PC-9 (cell line): ENCODE results near the gene HABP4. TPM values are rescaled to one million over a fixed set of nuclear protein-coding genes. Genes with fewer than 3 reads are reported as not detected.

Experiments used
- BruUV-seq: library from RNA; stranded (reverse); fragments of 400-500 nt; replicated peaks from 2 replicates; lab custom pipeline; 2021; lab: Mats Ljungman, UMichigan
- CTCF ChIA-PET: fragments of 300-600 bp; sonication (Branson Sonifier 250); formaldehyde crosslinking; loops from one replicate; lab custom pipeline; 2022; ENCODE audit warnings: antibody characterized with exemption; lab: Charles Lee
- POLR2A ChIA-PET: fragments of 300-600 bp; sonication (Branson Sonifier 250); formaldehyde crosslinking; loops from one replicate; lab custom pipeline; 2022; ENCODE audit warnings: antibody characterized with exemption; ENCODE audit not compliant: unreplicated experiment; lab: Charles Lee
- DNase-seq, 2 experiments: peaks; one replicate each; pipeline versions ENCODE4 v3.0.0 to v3.0.0-alpha.2; 2015 to 2022; ENCODE audit warnings: mixed read lengths in 1 of 2
- H2AFZ ChIP-seq: fragments of 200-600 bp; sonication (generic); 2 replicates; pipeline ENCODE4 v1.8.1; 2017; ENCODE audit warnings: antibody characterized with exemption
- H3F3A ChIP-seq: fragments of 200-600 bp; sonication (generic); 2 replicates; pipeline ENCODE4 v1.8.1; 2017; ENCODE audit warnings: antibody characterized with exemption, mild to moderate bottlenecking, low read depth; ENCODE audit not compliant: insufficient read depth
- H3K27ac ChIP-seq: fragments of 200-600 bp; sonication (generic); 2 replicates; pipeline ENCODE4 v1.6.1; 2016; ENCODE audit warnings: mixed run types
- H3K27me3 ChIP-seq: fragments of 200-600 bp; sonication (generic); 2 replicates; pipeline ENCODE4 v1.6.1; 2016; ENCODE audit warnings: low read depth, mixed run types; ENCODE audit not compliant: insufficient read depth
- H3K36me3 ChIP-seq: fragments of 200-600 bp; sonication (generic); 2 replicates; pipeline ENCODE4 v1.6.1; 2016; ENCODE audit warnings: low read depth, mixed run types
- H3K4me1 ChIP-seq: fragments of 200-600 bp; sonication (generic); replicated peaks from 2 replicates; pipeline ENCODE4 v1.6.1; 2016; ENCODE audit warnings: mixed run types; ENCODE audit not compliant: insufficient read depth
- H3K4me2 ChIP-seq: fragments of 200-600 bp; sonication (generic); 2 replicates; pipeline ENCODE4 v1.6.1; 2017; ENCODE audit warnings: mixed run types
- H3K4me3 ChIP-seq: fragments of 200-600 bp; sonication (generic); 2 replicates; pipeline ENCODE4 v1.6.1; 2016; ENCODE audit warnings: mixed run types
- H3K79me2 ChIP-seq: fragments of 200-600 bp; sonication (generic); 2 replicates; pipeline ENCODE4 v1.6.1; 2017; ENCODE audit warnings: low read depth, mixed run types
- H3K9me2 ChIP-seq: fragments of 200-600 bp; sonication (generic); 2 replicates; pipeline ENCODE4 v1.8.1; 2017; ENCODE audit warnings: mild to moderate bottlenecking; ENCODE audit not compliant: insufficient read depth
- H3K9me3 ChIP-seq: fragments of 200-600 bp; sonication (generic); 2 replicates; pipeline ENCODE4 v1.8.1; 2016; ENCODE audit warnings: low read depth; ENCODE audit not compliant: insufficient read depth
- H4K20me1 ChIP-seq: fragments of 200-600 bp; sonication (generic); 2 replicates; pipeline ENCODE4 v1.8.1; 2017; ENCODE audit not compliant: insufficient read depth
- CTCF ChIP-seq: fragments of 200-600 bp; sonication (generic); conservative IDR thresholded peaks from 2 replicates; pipeline ENCODE4 v1.6.1; 2017; ENCODE audit warnings: mixed run types, antibody characterized with exemption, mild to moderate bottlenecking, moderate library complexity
- EZH2 ChIP-seq: fragments of 200-600 bp; sonication (generic); IDR thresholded peaks from 2 replicates; pipeline ENCODE4 v1.8.0; 2017; ENCODE audit warnings: antibody characterized with exemption, low read depth
- intact Hi-C: fragments of 100-400 bp; cut with micrococcal nuclease; formaldehyde crosslinking; loops from one replicate; pipeline ENCODE4 v1.10.0; 2022; ENCODE audit not compliant: unreplicated experiment
- total RNA-seq: library from RNA; stranded (reverse); gene quantifications from 2 replicates; pipeline ENCODE4 v1.2.3, GENCODE V29; 2021

The HABP4 gene
- total RNA-seq, 1 experiment from 2014 or later = 8.1 TPM

DNA sequence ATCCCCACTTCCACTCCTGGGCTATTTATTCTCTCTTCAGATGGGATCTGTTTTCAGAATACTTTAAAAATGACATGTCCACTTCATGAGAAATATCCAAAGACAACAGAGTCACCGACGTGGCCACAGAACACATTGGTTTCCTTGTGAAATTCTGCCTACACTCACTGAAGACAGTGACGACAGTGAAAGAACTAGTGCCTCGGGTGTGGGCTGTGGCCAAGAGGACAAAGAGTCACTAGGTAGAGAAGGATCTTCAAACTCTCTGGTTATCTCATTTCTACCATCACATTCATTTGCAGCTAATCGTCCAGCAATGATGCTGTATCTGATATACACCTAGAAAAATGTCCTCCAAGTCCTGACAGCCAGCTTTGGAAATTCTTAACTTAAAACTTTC, 59.1 kb downstream of the HABP4 start:
- POLR2A ChIA-PET = no interaction called here
- Histone ChIP-seq H3K4me2 (no peak overlapping the region), H3F3A (no peaks in the 10 kb centered on the region), H3K9me2 (no peaks in the 10 kb centered on the region), H3K4me1 (no peaks in the 10 kb centered on the region), H3K27ac (no peak overlapping the region), H3K27me3 (no peaks in the 10 kb centered on the region), H2AFZ (no peak overlapping the region), H3K79me2 (no peaks in the 10 kb centered on the region), H4K20me1 (no peaks in the 10 kb centered on the region), H3K36me3 (no peaks in the 10 kb centered on the region), H3K4me3 (no peak overlapping the region), H3K9me3 (no peaks in the 10 kb centered on the region)
- DNase-seq = no peak
- BruUV-seq = no TSS peak
- CTCF ChIA-PET = no interaction called here
- TF ChIP-seq EZH2 (no peak), CTCF (no peak)
- intact Hi-C loops = no loop called here

- CTCF ChIA-PET = no interaction called here
- POLR2A ChIA-PET = no interaction called here
These were observed 59.9 kb downstream of the HABP4 start for GRCh38 chr9:96509848-96510247.

DNA sequence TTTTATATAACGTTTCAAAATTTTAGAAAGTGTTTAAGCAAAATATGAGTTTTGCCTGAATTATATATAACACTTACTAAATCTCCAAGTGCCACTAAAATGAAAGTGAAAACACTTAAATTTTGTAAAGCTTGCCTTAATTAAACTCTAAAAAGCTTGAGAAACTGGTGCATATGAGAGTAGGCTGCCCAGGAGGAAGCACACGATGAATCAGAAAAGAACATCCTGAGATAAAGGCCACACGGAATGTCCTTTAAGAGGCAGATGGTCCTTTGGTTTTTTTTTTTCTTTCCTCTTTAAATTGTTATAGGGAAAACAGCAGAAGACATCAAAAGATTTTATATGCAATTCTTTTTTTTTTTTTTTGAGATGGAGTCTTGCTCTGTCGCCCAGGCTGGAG, 60.3 kb downstream of the HABP4 start:
- no TSS peak for BruUV-seq
- POLR2A ChIA-PET = no interaction called here
- H3K27ac ChIP-seq = no peak overlapping the region
- no peak overlapping the region for H2AFZ ChIP-seq
- no peaks in the 10 kb centered on the region for H3K79me2 ChIP-seq
- no peaks in the 10 kb centered on the region for H3K9me3 ChIP-seq
- H3K4me3 ChIP-seq = no peak overlapping the region
- no peaks in the 10 kb centered on the region for H3K9me2 ChIP-seq
- no peaks in the 10 kb centered on the region for H3K4me1 ChIP-seq
- H3K36me3 ChIP-seq = no peaks in the 10 kb centered on the region
- CTCF ChIA-PET = no interaction called here
- no peaks in the 10 kb centered on the region for H3F3A ChIP-seq
- no peaks in the 10 kb centered on the region for H3K27me3 ChIP-seq
- intact Hi-C loops = no loop called here
- H3K4me2 ChIP-seq = no peak overlapping the region
- DNase-seq = no peak
- TF ChIP-seq EZH2 = no peak
- TF ChIP-seq CTCF = no peak
- no peaks in the 10 kb centered on the region for H4K20me1 ChIP-seq

More at GRCh38 chr9:96509848-96510247, 59.9 kb downstream of the HABP4 start:
- H3K27ac ChIP-seq = no peak overlapping the region
- intact Hi-C loops = no loop called here
- no peak for DNase-seq
- no peaks in the 10 kb centered on the region for H3K4me1 ChIP-seq
- H2AFZ ChIP-seq = no peak overlapping the region
- H3K9me2 ChIP-seq = no peaks in the 10 kb centered on the region
- H3K4me2 ChIP-seq = no peak overlapping the region
- H4K20me1 ChIP-seq = no peaks in the 10 kb centered on the region
- no peaks in the 10 kb centered on the region for H3K9me3 ChIP-seq
- H3K4me3 ChIP-seq = no peak overlapping the region
- no peaks in the 10 kb centered on the region for H3F3A ChIP-seq
- no peaks in the 10 kb centered on the region for H3K36me3 ChIP-seq
- H3K27me3 ChIP-seq = no peaks in the 10 kb centered on the region
- no peaks in the 10 kb centered on the region for H3K79me2 ChIP-seq
- TF ChIP-seq EZH2 (no peak), CTCF (no peak)
- BruUV-seq = no TSS peak
